Stimulated activated CD8-positive, alpha-beta memory T cell treated with anti-CD3 and anti-CD28 coated beads, Interleukin-15, amount 100 ng/mL, for 4 hours (primary cell): ENCODE results near the gene KRT83.

Experiments used
- DNase-seq, 2 donors: peaks; one replicate each; pipeline ENCODE4 v3.0.0-alpha.2; 2020; ENCODE audit warnings: low read depth in 2 of 2

The KRT83 gene

DNA sequence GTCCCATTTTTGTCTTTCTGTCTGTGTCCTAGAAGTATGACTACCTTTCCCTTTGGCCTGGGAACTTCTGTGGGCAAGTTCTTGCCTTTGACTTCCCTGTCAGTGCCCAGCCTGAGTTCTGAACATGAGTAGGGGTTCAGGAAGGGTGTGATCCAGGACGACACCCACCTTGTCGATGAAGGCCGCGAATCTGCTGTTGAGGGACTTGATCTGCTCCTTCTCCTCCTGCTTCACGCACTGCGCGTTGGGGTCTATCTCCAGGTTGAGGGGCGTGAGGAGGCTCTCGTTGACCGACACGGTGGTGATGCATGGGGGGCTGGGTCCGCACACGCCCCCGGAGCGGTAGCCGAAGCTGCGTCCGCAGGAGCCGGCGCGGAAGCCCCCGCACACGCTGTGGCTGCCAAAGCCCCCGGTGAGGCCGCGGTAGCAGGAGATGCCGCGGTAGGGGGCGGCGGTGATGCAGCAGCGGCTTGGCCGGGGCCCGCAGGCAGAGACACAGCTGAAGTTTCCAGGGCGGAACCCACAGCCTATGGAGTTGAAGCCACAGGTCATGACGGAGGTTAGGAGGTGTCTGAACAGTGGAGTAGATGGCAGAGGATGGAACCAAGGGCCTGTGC, at the start of gene KRT83:
Gene KRT83, minus strand, starts transcription at position 615 of the 617 bp plus-strand sequence. Its CDS starts 63 bp downstream, at position 552.
- no peak for DNase-seq

- DNase-seq = no peak
Observed at GRCh38 chr12:52369809-52370208, 48.6 kb upstream of the KRT83 start.

GRCh38 chr12:52369211-52369610, 48.0 kb upstream of the KRT83 start:
- no peak for DNase-seq

DNA sequence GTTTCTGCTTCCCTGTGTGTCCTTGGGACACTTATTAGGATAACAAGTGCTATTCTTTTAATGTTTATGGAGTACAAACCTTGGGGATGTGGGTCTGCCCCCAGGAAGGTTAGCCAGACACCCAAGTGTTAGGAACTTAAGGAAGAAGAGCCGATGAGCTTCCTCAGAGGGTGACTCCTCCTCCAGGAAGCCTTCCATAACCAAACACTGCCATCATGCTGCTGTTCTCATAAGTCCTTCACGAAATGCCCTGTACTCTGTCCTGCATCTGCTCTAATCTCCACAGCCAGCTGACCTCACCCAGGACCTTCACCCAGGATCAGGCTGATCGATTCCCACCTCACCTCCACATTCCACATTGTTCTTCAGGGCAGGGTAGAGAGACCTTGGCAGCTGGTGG, 47.3 kb upstream of the KRT83 start:
- DNase-seq = no peak

- DNase-seq = no peak
Observed at GRCh38 chr12:52367876-52368275, 46.7 kb upstream of the KRT83 start.

- no peak for DNase-seq
Observed at GRCh38 chr12:52366738-52367485, 45.7 kb upstream of the KRT83 start, which contains the start of gene KRT85. Gene KRT85 (minus strand): TSS chr12:52367481. CDS start chr12:52367405, 76 bp downstream.

GRCh38 chr12:52364901-52365489, 43.8 kb upstream of the KRT83 start:
- no peak for DNase-seq

- no peak for DNase-seq
Observed at GRCh38 chr12:52364061-52364460, 42.9 kb upstream of the KRT83 start.

- DNase-seq = no peak
Observed at GRCh38 chr12:52363111-52363679, 42.0 kb upstream of the KRT83 start.

DNA sequence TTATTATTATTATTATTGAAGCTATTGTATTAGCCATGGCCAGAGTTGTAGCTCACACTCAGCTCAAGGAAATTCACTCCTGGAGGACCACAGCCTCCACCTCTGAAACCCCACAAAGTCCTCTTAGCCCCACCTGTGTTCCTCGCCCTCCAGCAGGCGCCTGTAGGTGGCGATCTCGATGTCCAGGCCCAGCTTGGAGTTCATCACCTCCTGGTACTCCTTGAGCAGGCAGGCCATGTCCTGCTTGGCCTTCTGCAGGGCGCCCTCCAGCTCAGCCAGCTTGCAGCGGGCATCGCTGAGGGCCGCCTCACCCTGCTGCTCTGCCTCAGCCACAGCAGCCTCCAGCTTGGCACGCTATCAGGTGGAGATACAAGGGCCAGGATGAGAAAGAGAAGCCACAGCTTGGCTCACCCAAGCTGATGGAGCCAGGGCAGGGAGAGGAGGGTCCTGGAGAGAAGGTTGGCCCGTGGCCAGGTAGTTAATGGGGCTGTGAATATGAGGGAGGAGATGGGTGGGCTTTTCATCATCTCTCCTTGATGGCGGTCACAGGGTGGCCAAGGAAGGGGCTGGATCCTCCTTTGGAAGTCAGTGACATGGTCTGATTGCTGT, 41.0 kb upstream of the KRT83 start:
- DNase-seq = no peak

DNA sequence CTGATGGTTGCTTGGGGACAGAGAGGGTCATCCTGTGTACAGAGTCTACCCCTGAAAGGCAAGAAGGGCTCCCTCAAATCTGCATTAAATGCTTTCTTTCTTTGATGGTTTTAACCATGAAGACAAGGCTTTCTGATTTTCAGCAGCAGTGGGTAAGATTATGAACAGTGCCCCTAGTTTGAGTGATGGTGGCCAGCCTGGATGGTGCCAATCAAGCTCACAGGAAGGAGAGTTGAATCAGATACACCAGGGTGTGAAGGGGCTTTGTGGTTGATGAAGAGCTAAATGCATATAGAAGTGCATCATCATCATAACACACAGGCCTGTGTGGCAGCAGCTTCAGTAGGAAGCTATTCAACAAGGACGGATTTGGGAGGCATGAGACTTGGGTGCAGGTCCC, 40.4 kb upstream of the KRT83 start:
- DNase-seq = no peak

- DNase-seq = no peak
Observed at GRCh38 chr12:52360663-52361271, 39.6 kb upstream of the KRT83 start.

GRCh38 chr12:52360106-52360662, 39.0 kb upstream of the KRT83 start:
- no peak for DNase-seq

- no peak for DNase-seq
Observed at GRCh38 chr12:52359621-52360061, 38.4 kb upstream of the KRT83 start.

- DNase-seq = no peak
Observed at GRCh38 chr12:52358575-52359350, 37.6 kb upstream of the KRT83 start.

DNA sequence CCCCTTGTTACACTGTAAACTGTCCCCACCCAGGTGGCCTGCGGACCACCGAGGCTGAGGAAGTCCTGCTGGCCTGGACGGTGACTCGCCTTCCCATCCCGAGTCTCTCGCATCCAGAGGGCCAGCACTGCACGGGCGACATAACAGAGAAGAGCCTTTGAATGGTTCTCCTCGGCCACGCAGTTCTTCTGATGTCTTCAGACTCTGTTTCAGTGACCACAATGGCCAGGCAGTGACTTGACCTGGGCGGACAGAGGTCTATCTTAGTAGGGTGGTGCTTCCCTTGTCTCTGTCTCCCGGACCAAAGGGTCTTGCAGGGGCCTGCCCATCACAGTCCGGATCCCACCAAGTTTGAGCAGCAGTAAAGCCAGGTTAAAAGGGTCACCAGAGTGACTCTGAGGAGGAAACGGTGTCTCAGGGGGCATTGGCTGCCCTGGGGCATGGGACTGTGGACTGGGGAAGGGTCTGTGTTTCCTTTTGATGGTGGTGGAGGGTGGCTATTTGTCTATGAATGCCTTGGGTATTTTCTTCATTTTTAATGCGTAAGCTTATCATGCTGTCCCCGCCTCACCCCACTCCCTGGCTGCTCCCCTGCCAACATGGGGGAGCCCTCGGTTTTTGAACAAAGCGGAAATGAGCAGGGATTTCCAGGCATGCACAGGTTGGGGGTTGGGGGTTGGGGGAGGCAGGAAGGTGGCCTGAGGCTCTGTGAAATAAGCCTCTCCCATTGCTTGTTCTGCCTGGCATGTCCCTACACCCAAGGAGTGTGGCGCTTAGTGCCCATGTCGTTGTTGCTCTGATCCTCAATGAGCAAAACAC, 35.8 kb upstream of the KRT83 start:
- no peak for DNase-seq

DNA sequence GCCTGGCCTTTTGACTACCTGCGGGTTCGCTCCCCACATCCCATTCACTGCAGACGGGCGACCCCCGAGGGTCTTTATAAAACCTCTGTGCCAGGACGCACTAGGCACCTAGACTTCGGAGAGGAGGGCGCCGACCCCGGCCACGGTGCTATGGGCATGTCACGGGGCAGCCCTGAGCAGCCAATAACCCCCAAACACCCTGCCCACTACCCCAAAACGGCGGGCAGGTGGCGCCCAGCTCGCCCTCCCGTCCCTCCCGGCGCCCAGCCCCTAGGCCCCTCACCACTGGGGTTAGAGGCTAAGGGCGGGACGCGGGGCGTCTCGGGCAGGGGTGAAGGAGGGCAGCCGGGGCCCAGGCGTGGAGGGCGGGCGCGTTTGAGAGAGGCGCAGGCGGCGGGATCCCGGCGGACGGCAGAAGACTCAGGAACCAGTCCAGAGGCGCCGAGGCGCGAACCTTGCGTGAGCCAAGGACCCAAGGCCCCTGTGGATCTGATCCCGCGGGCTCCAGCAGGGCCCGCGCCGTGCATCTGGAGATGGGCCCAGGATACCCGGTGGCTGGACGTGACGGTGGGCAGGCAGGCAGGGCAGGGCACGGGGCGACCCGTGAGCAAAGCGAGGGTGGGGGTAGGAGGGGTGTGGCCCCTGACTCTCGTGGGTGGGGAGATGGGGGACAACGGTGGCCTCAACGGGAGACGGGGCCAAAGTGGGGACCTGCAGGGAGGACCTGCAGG, 35.0 kb upstream of the KRT83 start:
- no peak for DNase-seq

DNA sequence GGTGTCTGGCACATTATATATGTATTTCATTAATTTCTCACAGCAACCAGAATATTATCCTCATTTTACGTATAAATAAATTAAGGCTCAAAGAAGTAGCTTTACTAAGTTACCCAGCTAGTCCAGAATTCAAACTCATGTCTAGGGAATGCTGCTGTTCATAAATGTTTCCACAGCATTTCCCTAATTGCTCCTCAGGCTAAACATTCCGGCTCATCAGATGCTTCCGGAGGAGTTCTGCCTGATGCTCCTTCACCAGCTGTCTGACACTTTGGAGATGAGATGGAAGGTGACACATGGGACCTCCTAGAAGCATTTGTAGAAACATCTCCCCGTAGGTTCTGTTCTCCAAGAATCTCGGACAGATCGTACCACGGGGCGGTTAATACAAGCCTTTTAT, 34.0 kb upstream of the KRT83 start:
- no peak for DNase-seq

DNA sequence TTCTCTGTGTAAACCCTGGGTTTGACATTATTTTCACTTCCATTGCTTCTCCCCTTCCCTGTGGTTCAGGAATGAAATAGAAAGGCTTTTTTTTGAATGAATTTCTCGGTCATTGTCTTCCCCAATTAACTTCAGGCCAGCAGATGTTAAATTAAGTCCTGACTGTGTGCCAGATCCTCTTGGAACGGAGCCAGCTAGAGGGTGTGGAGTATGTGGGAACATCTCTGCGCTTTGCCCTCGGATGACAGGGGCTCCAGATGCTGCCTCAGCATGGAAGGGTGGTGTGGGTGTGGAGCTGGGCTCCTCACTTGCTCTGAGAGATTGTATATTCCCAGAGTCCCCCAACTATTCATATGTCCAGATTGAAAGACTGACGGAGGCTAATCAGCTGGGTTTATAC, 33.0 kb upstream of the KRT83 start:
- DNase-seq = no peak
